K562 (cell line): ENCODE results near the gene NPEPPS. TPM values are rescaled to one million over a fixed set of nuclear protein-coding genes. Genes with fewer than 3 reads are reported as not detected.
A peak's percentile ranks its signal among the peaks of the same experiment; 100 is the strongest.
"Not testable (repeated sequence)": the region's sequence is repeated elsewhere in the genome, so short reads cannot be mapped to it uniquely, and the experiment has no call there.

ENCODE experiments used
- ATAC-seq: fragments of 200-7000 bp; cut with Tn5 transposase; 3 replicates; pipeline ENCODE4 v1.9.1; 2020; ENCODE audit warnings: moderate library complexity
- BruUV-seq: library from RNA; stranded (reverse); fragments of 400-500 nt; replicated peaks from 2 replicates; lab custom pipeline; 2021; lab: Mats Ljungman, UMichigan
- CTCF ChIA-PET: fragments of 300-600 bp; formaldehyde crosslinking; extraction: SDS; loops from one replicate; lab custom pipeline; 2021; ENCODE audit warnings: low intra/inter-chr PET ratio; lab: Yijun Ruan, JAX
- POLR2A ChIA-PET: fragments of 300-600, 350-650 bp; sonication (Branson Sonifier 250); formaldehyde crosslinking; extraction: SDS; loops from one replicate; lab custom pipeline; 2021; ENCODE audit warnings: antibody characterized with exemption, inconsistent platforms; lab: Yijun Ruan, JAX
- DNase-seq, 4 experiments: peaks; one replicate each; pipeline versions ENCODE4 v3.0.0 to v3.0.0-alpha.2; 2011 to 2018; ENCODE audit warnings: low spot score in 3 of 4, mixed read lengths in 3 of 4; ENCODE audit errors: extremely low read depth in 1 of 4
- FAIRE-seq: peaks from 2 replicates; lab custom pipeline; 2011; peaks lifted over from hg19 to GRCh38; lab: Jason Lieb, UNC
- H2AFZ ChIP-seq: 2 replicates; pipeline ENCODE4 v1.6.0; 2011; ENCODE audit warnings: low read depth, low read length, control low read depth, inconsistent platforms
- H3K27ac ChIP-seq: fragments of 200-600 bp; 3 replicates; pipeline ENCODE4 v1.8.0; 2011; ENCODE audit warnings: low read depth, mild to moderate bottlenecking, control low read depth, inconsistent platforms, low read length, moderate library complexity, mixed read lengths; ENCODE audit errors: extremely low read depth
- H3K27me3 ChIP-seq, 2 experiments: fragments of 300-600 bp in 1 of 2; 2 replicates in 1 of 2; 3 replicates in 1 of 2; pipeline versions ENCODE4 v1.6.0 to v1.8.0; 2011; ENCODE audit warnings: inconsistent platforms in 2 of 2, low read length in 2 of 2, mild to moderate bottlenecking in 1 of 2, mixed read lengths in 1 of 2, moderate library complexity in 1 of 2; ENCODE audit not compliant: control insufficient read depth in 2 of 2, insufficient read depth in 2 of 2
- H3K36me3 ChIP-seq: fragments of 300-600 bp; 3 replicates; pipeline ENCODE4 v1.8.0; 2011; ENCODE audit warnings: mild to moderate bottlenecking, low read length, inconsistent platforms; ENCODE audit not compliant: control insufficient read depth, insufficient read depth
- H3K4me1 ChIP-seq, 2 experiments: fragments of 200-600 bp in 1 of 2; replicated peaks in 1 of 2; 2 replicates in 1 of 2; 3 replicates in 1 of 2; pipeline versions ENCODE4 v1.5.1 to v1.8.0; 2011; ENCODE audit warnings: inconsistent platforms in 2 of 2, low read length in 2 of 2, mild to moderate bottlenecking in 1 of 2, mixed read lengths in 1 of 2, moderate library complexity in 1 of 2; ENCODE audit not compliant: control insufficient read depth in 2 of 2, insufficient read depth in 2 of 2
- H3K4me2 ChIP-seq: 2 replicates; pipeline ENCODE4 v1.6.1; 2011; ENCODE audit warnings: low read length, control low read depth, inconsistent platforms, mixed read lengths; ENCODE audit not compliant: insufficient read depth
- H3K4me3 ChIP-seq: fragments of 200-600 bp; sonication (generic), shearing (Covaris generic); 2 replicates; pipeline ENCODE4 v1.5.1; 2016; ENCODE audit warnings: control low read depth, inconsistent platforms
- H3K79me2 ChIP-seq: fragments of 200-600 bp; 3 replicates; pipeline ENCODE4 v1.8.0; 2011; ENCODE audit warnings: low read length, inconsistent platforms; ENCODE audit not compliant: control insufficient read depth, insufficient read depth
- H3K9ac ChIP-seq, 2 experiments: 2 replicates each; pipeline versions ENCODE4 v1.6.0 to v1.6.1; 2011; ENCODE audit warnings: low read depth in 2 of 2, low read length in 2 of 2, control low read depth in 1 of 2, inconsistent platforms in 1 of 2, mild to moderate bottlenecking in 1 of 2, mixed read lengths in 1 of 2; ENCODE audit not compliant: insufficient read depth in 1 of 2
- H3K9me1 ChIP-seq: one replicate; pipeline ENCODE4 v1.6.0; 2011; ENCODE audit warnings: inconsistent platforms, mild to moderate bottlenecking, low read length, moderate library complexity; ENCODE audit not compliant: control insufficient read depth, insufficient read depth
- H3K9me3 ChIP-seq: replicated peaks from 2 replicates; pipeline ENCODE4 v1.5.1; 2011; ENCODE audit warnings: low read depth, low read length, inconsistent platforms; ENCODE audit not compliant: control insufficient read depth, insufficient read depth
- H4K20me1 ChIP-seq: replicated peaks from 2 replicates; pipeline ENCODE4 v1.6.1; 2011; ENCODE audit warnings: low read length, inconsistent platforms, mixed read lengths; ENCODE audit not compliant: control insufficient read depth, insufficient read depth
- TAF1 ChIP-seq: IDR thresholded peaks from 2 replicates; pipeline ENCODE4 v1.6.1; 2011; ENCODE audit warnings: mild to moderate bottlenecking, low read length, moderate library complexity; ENCODE audit not compliant: insufficient read depth, control insufficient read depth, severe bottlenecking; ENCODE audit errors: extremely low read depth
- WGBS: fragments of 100-300 bp; shearing (Covaris generic); methylation state at CpG from one replicate; pipeline ENCODE4 v1.1.6; 2016; ENCODE audit warnings: low coverage, mixed read lengths; ENCODE audit not compliant: insufficient coverage; ENCODE audit errors: missing lambda C conversion rate; 5-methylcytosine and 5-hydroxymethylcytosine counted together
- in situ Hi-C: fragments of 300-500 bp; cut with MboI; formaldehyde crosslinking; loops from 4 replicates; pipeline ENCODE4 v1.15.0; 2018; ENCODE audit warnings: inconsistent platforms, mixed read lengths
- intact Hi-C: fragments of 100-400 bp; cut with micrococcal nuclease; formaldehyde crosslinking; loops from 2 replicates; pipeline ENCODE4 v1.14.2; 2022
- polyA plus RNA-seq, 8 experiments: library from polyadenylated mRNA; depleted of rRNA in 4 of 8; stranded (reverse) in 5 of 8; unstranded in 3 of 8; fragments of >200 nt; fragmentation: Nextera tagmentation in 2 of 8; fragmentation: Illumina TruSeq in 1 of 8; extraction: Ambion mirVana in 2 of 8; extraction: Trizol in 1 of 8; gene quantifications; 2 replicates each; pipeline versions ENCODE4 v1.2.1 to v1.2.3, GENCODE V29; 2011 to 2014; ENCODE audit warnings: inconsistent platforms in 1 of 8, missing spikeins in 1 of 8
- total RNA-seq, 7 experiments: library from RNA; depleted of rRNA in 6 of 7; stranded (reverse); fragments of >200 nt in 6 of 7; fragmentation: Illumina TruSeq in 2 of 7; extraction: Trizol in 2 of 7; gene quantifications; 2 replicates each; pipeline versions ENCODE4 v1.2.1 to v1.2.3, GENCODE V29; 2011 to 2021; ENCODE audit warnings: low replicate concordance in 1 of 7
- TF ChIP-seq, protein P1 (sequence below): fragments of 200-800 bp; sonication (Bioruptor generic); IDR thresholded peaks from 2 replicates; pipeline ENCODE4 v1.6.1; 2017; ENCODE audit warnings: missing genetic modification characterization, missing compliant biosample characterization
- TF ChIP-seq, protein P2 (sequence below), 2 experiments: IDR thresholded peaks; 2 replicates each; pipeline ENCODE4 v1.6.1; 2012; ENCODE audit warnings: improper control_type of control experiment in 2 of 2, low read depth in 2 of 2, low read length in 2 of 2, borderline replicate concordance in 1 of 2

NPEPPS gene
- total and polyA plus RNA-seq, 9 of the 15 experiments (the other 6 are each of a cell fraction or from before 2014, with no cell fraction given) = 21.4 to 108 (median 46.0) TPM

- H4K20me1 ChIP-seq, POLR2A ChIA-PET: not testable (repeated sequence)
Measured at GRCh38 chr17:47531233-47531820, 419 bp downstream of the NPEPPS start.

More at GRCh38 chr17:47531233-47531820, 419 bp downstream of the NPEPPS start:
- DNase-seq = peak; percentile 10 to 25 (median 14)
- peak overlapping the region; percentile 63; the same call in 2 of the 3 replicates for H3K27ac ChIP-seq
- peak overlapping the region; percentile 59 to 85 for H3K9ac ChIP-seq
- H3K4me2 ChIP-seq = 0 out of 2 replicates have a peak overlapping the region, but pooled peaks have one; percentile 76
- in situ Hi-C loops, CTCF ChIA-PET, H3K4me1 ChIP-seq, BruUV-seq, H2AFZ ChIP-seq, FAIRE-seq, H3K27me3 ChIP-seq, H3K36me3 ChIP-seq, H3K9me1 ChIP-seq, H3K9me3 ChIP-seq, intact Hi-C loops: not testable (repeated sequence)
- peaks cover 33% of the 10 kb centered on the region for H3K79me2 ChIP-seq
- no CpG with 5 or more reads among the region's 61 CpGs for WGBS
- TF ChIP-seq, protein P1, sequence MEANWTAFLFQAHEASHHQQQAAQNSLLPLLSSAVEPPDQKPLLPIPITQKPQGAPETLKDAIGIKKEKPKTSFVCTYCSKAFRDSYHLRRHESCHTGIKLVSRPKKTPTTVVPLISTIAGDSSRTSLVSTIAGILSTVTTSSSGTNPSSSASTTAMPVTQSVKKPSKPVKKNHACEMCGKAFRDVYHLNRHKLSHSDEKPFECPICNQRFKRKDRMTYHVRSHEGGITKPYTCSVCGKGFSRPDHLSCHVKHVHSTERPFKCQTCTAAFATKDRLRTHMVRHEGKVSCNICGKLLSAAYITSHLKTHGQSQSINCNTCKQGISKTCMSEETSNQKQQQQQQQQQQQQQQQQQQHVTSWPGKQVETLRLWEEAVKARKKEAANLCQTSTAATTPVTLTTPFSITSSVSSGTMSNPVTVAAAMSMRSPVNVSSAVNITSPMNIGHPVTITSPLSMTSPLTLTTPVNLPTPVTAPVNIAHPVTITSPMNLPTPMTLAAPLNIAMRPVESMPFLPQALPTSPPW = peak; percentile 21; the same call in 1 of the 2 replicates
- TF ChIP-seq, protein P2, sequence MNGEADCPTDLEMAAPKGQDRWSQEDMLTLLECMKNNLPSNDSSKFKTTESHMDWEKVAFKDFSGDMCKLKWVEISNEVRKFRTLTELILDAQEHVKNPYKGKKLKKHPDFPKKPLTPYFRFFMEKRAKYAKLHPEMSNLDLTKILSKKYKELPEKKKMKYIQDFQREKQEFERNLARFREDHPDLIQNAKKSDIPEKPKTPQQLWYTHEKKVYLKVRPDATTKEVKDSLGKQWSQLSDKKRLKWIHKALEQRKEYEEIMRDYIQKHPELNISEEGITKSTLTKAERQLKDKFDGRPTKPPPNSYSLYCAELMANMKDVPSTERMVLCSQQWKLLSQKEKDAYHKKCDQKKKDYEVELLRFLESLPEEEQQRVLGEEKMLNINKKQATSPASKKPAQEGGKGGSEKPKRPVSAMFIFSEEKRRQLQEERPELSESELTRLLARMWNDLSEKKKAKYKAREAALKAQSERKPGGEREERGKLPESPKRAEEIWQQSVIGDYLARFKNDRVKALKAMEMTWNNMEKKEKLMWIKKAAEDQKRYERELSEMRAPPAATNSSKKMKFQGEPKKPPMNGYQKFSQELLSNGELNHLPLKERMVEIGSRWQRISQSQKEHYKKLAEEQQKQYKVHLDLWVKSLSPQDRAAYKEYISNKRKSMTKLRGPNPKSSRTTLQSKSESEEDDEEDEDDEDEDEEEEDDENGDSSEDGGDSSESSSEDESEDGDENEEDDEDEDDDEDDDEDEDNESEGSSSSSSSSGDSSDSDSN (IDR thresholded peaks at IDR 0.05; ENCODE audit: borderline replicate concordance in 1 of 2, low read depth in 2 of 2, low read length in 2 of 2) = peak in 1 of 2 experiments; percentile 22; a peak in 1 of 4 replicates
- peak; percentile 16 for TF ChIP-seq TAF1
- H3K4me3 ChIP-seq = peak overlapping the region; percentile 57
- peak; percentile 83 for ATAC-seq
